K562 (cell line): ENCODE measurements around the gene DYNC2I2. TPM values are rescaled to one million over a fixed set of nuclear protein-coding genes. Genes with fewer than 3 reads are reported as not detected.

Source experiments
- CBX1 ChIP-seq: sonication (generic); IDR thresholded peaks from 2 replicates; pipeline ENCODE4 v1.6.1; 2016; ENCODE audit warnings: antibody characterized with exemption, low read depth, mild to moderate bottlenecking
- CCAR2 ChIP-seq: fragments of 200-400 bp; formaldehyde crosslinking; IDR thresholded peaks from 2 replicates; pipeline ENCODE4 v1.6.1; 2017; ENCODE audit warnings: mild to moderate bottlenecking, low read depth, low read length
- DDX20 ChIP-seq: fragments of 450-650 bp; IDR thresholded peaks from 2 replicates; pipeline ENCODE4 v1.6.1; 2016; ENCODE audit warnings: missing genetic modification characterization, low read depth, mild to moderate bottlenecking, missing compliant biosample characterization, moderate library complexity
- DLX4 ChIP-seq: fragments of 250-450 bp; sonication (Bioruptor Pico); IDR thresholded peaks from 2 replicates; pipeline ENCODE4 v1.6.1; 2021; ENCODE audit warnings: mild to moderate bottlenecking
- HINFP ChIP-seq: fragments of 450-650 bp; conservative IDR thresholded peaks from 2 replicates; pipeline ENCODE4 v1.6.1; 2016; ENCODE audit warnings: missing genetic modification characterization, low read depth, mild to moderate bottlenecking, control low read depth, missing compliant biosample characterization
- JUN ChIP-seq, 2 experiments: sonication (generic) in 1 of 2; formaldehyde crosslinking in 1 of 2; IDR thresholded peaks; 2 replicates each; pipeline versions ENCODE4 v1.6.1 to v1.8.0; 2012 to 2022; ENCODE audit warnings: borderline replicate concordance in 2 of 2, mild to moderate bottlenecking in 2 of 2, improper control_type of control experiment in 1 of 2, low read depth in 1 of 2, low read length in 1 of 2, missing genetic modification reagents in 1 of 2
- MXD1 ChIP-seq: fragments of 250-450 bp; sonication (Bioruptor Pico); IDR thresholded peaks from 2 replicates; pipeline ENCODE4 v1.8.0; 2021; ENCODE audit warnings: borderline replicate concordance, mild to moderate bottlenecking, moderate library complexity; ENCODE audit not compliant: poor library complexity, severe bottlenecking
- NUFIP1 ChIP-seq: fragments of 450-650 bp; IDR thresholded peaks from 2 replicates; pipeline ENCODE4 v1.6.1; 2018; ENCODE audit not compliant: partially characterized antibody
- PCBP2 ChIP-seq: fragments of 200-400 bp; formaldehyde crosslinking; IDR thresholded peaks from 2 replicates; pipeline ENCODE4 v1.6.1; 2018; ENCODE audit warnings: low read length, low read depth, mild to moderate bottlenecking, moderate library complexity; ENCODE audit not compliant: poor library complexity, severe bottlenecking
- PHF20 ChIP-seq: fragments of 450-650 bp; IDR thresholded peaks from 2 replicates; pipeline ENCODE4 v1.6.1; 2018; ENCODE audit not compliant: partially characterized antibody
- PYGO2 ChIP-seq: fragments of 450-650 bp; IDR thresholded peaks from 2 replicates; pipeline ENCODE4 v1.6.1; 2016; ENCODE audit warnings: mild to moderate bottlenecking, missing genetic modification characterization, moderate library complexity, missing compliant biosample characterization
- RBM22 ChIP-seq: fragments of 200-400 bp; formaldehyde crosslinking; IDR thresholded peaks from 2 replicates; pipeline ENCODE4 v1.6.1; 2018; ENCODE audit warnings: low read length, low read depth; ENCODE audit not compliant: poor library complexity, severe bottlenecking
- RFX1 ChIP-seq: fragments of 450-650 bp; IDR thresholded peaks from 2 replicates; pipeline ENCODE4 v1.6.1; 2016; ENCODE audit warnings: mild to moderate bottlenecking, moderate library complexity
- SMARCE1 ChIP-seq: fragments of 450-650 bp; IDR thresholded peaks from 2 replicates; pipeline ENCODE4 v1.7.1; 2016; ENCODE audit warnings: mild to moderate bottlenecking
- TRIM24 ChIP-seq, 2 experiments: fragments of 450-650 bp; IDR thresholded peaks; 2 replicates each; pipeline ENCODE4 v1.6.1; 2016
- WHSC1 ChIP-seq: IDR thresholded peaks from one replicate; pipeline ENCODE4 v1.6.1; 2012; ENCODE audit warnings: low read length, control low read depth, inconsistent platforms
- ZBTB1 ChIP-seq: sonication (generic); formaldehyde crosslinking; IDR thresholded peaks from 2 replicates; pipeline ENCODE4 v1.8.1; 2023; ENCODE audit warnings: missing genetic modification reagents, low read depth, mild to moderate bottlenecking, borderline replicate concordance
- ZBTB34 ChIP-seq: fragments of 250-450 bp; sonication (Bioruptor Pico); IDR thresholded peaks from 2 replicates; pipeline ENCODE4 v1.8.0; 2021; ENCODE audit warnings: mild to moderate bottlenecking, moderate library complexity
- ZNF280B ChIP-seq: fragments of 250-450 bp; sonication (Bioruptor Pico); IDR thresholded peaks from 2 replicates; pipeline ENCODE4 v1.5.1; 2021; ENCODE audit warnings: mild to moderate bottlenecking
- ZSCAN32 ChIP-seq: fragments of 450-650 bp; formaldehyde crosslinking; IDR thresholded peaks from 2 replicates; pipeline ENCODE4 v1.4.0; 2020; ENCODE audit warnings: mild to moderate bottlenecking, moderate library complexity
- polyA plus RNA-seq, 8 experiments: library from polyadenylated mRNA; depleted of rRNA in 4 of 8; stranded (reverse) in 5 of 8; unstranded in 3 of 8; fragments of >200 nt; fragmentation: Nextera tagmentation in 2 of 8; fragmentation: Illumina TruSeq in 1 of 8; extraction: Ambion mirVana in 2 of 8; extraction: Trizol in 1 of 8; gene quantifications; 2 replicates each; pipeline versions ENCODE4 v1.2.1 to v1.2.3, GENCODE V29; 2011 to 2014; ENCODE audit warnings: inconsistent platforms in 1 of 8, missing spikeins in 1 of 8
- total RNA-seq, 7 experiments: library from RNA; depleted of rRNA in 6 of 7; stranded (reverse); fragments of >200 nt in 6 of 7; fragmentation: Illumina TruSeq in 2 of 7; extraction: Trizol in 2 of 7; gene quantifications; 2 replicates each; pipeline versions ENCODE4 v1.2.1 to v1.2.3, GENCODE V29; 2011 to 2021; ENCODE audit warnings: low replicate concordance in 1 of 7

The DYNC2I2 gene
- total and polyA plus RNA-seq, 9 of the 15 experiments (the other 6 are each of a cell fraction or from before 2014, with no cell fraction given): 1.5 to 249 (median 70.0) TPM

- TF ChIP-seq ZBTB34 (CRISPR knock-in tag) (no peak), DDX20 (tag) (no peak), DLX4 (CRISPR knock-in tag) (no peak), PCBP2 (no peak), HINFP (tag) (peak; percentile 88), TRIM24 (IDR thresholded peaks at IDR 0.05) (peak; percentile 11 to 70; a peak in 3 of 4 replicates), RFX1 (no peak), SMARCE1 (no peak; the same call in 1 of the 2 replicates), RBM22 (peak; percentile 97), PYGO2 (tag) (peak; percentile 59; the same call in 1 of the 2 replicates), MXD1 (CRISPR knock-in tag) (no peak), CCAR2 (no peak), NUFIP1 (no peak), CBX1 (peak; percentile 96; the same call in 1 of the 2 replicates), ZBTB1 (CRISPR knock-in tag) (peak; percentile 95), ZNF280B (CRISPR knock-in tag) (no peak), WHSC1 (no peak), PHF20 (peak; percentile 95), ZSCAN32 (CRISPR knock-in tag) (peak; percentile 72), JUN (IDR thresholded peaks at IDR 0.05; ENCODE audit: borderline replicate concordance, low read depth, low read length) (peak; percentile 44; the same call in 1 of the 2 replicates), JUN (CRISPR knock-in tag; IDR thresholded peaks at IDR 0.05; ENCODE audit: borderline replicate concordance) (no peak)
Observed at GRCh38 chr9:128656416-128657343, at the start of gene DYNC2I2 (continued).
